T-helper 2 cell treated with Interferon-gamma antibody and Interleukin-4, amounts not matched to agents 5 μg/mL and 100 μg/mL, for 36 hours (primary cell): ENCODE measurements around the gene NANOS3.

Source experiments
- DNase-seq: peaks from one replicate; pipeline ENCODE4 v3.0.0; 2021; ENCODE audit warnings: low spot score
- H3K27ac Mint-ChIP-seq: one replicate; pipeline ENCODE4 v1.8.0; 2021; ENCODE audit warnings: mild to moderate bottlenecking, mixed read lengths
- H3K27me3 Mint-ChIP-seq: one replicate; pipeline ENCODE4 v1.8.0; 2021; ENCODE audit warnings: low read depth, mixed read lengths
- H3K36me3 Mint-ChIP-seq: one replicate; pipeline ENCODE4 v1.8.0; 2021; ENCODE audit warnings: low read depth, mixed read lengths
- H3K4me1 Mint-ChIP-seq: one replicate; pipeline ENCODE4 v1.8.0; 2021; ENCODE audit warnings: low read depth, mixed read lengths
- H3K4me3 Mint-ChIP-seq: one replicate; pipeline ENCODE4 v1.8.0; 2022; ENCODE audit warnings: mild to moderate bottlenecking, moderate library complexity, mixed read lengths
- H3K9me3 Mint-ChIP-seq: one replicate; pipeline ENCODE4 v1.8.0; 2021; ENCODE audit warnings: mixed read lengths

Gene NANOS3

DNA sequence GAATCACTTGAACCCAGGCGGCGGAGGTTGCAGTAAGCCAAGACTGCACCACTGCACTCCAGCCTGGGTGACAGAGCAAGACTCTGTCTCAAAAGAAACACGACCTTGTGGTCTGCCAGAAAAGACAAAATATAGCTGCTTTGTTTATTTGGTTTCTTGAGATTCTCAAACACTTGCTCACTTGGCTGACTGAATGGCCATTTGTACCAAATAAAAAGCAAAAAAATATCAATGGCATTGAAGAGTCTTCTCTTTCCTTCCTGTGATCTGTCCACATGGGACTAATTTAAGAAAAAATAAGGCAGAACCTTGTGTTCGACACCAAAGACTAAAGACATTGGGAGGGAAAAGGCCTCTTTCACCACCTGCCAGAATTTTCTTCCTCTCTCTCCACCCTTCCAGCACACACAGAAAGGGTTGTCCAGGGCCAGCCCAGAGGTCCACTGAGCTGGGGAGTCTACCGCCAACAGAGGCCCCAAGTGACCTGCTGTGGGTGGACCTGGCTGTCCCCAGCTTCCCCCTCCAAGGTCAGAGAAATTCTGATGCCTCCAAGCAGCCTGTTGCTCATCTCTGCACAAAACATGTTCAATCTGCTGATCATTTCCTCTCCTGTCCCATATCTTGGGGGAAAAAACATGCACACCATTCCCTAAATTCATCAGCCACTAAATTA, 23.1 kb downstream of the NANOS3 start:
- no peak overlapping the region for H3K4me3 Mint-ChIP-seq
- no peaks in the 10 kb centered on the region for H3K9me3 Mint-ChIP-seq
- peaks cover 3% of the 10 kb centered on the region for H3K36me3 Mint-ChIP-seq
- no peaks in the 10 kb centered on the region for H3K27me3 Mint-ChIP-seq
- no peak overlapping the region for H3K27ac Mint-ChIP-seq
- DNase-seq, result no peak
- peaks cover 4% of the 10 kb centered on the region for H3K4me1 Mint-ChIP-seq

DNA sequence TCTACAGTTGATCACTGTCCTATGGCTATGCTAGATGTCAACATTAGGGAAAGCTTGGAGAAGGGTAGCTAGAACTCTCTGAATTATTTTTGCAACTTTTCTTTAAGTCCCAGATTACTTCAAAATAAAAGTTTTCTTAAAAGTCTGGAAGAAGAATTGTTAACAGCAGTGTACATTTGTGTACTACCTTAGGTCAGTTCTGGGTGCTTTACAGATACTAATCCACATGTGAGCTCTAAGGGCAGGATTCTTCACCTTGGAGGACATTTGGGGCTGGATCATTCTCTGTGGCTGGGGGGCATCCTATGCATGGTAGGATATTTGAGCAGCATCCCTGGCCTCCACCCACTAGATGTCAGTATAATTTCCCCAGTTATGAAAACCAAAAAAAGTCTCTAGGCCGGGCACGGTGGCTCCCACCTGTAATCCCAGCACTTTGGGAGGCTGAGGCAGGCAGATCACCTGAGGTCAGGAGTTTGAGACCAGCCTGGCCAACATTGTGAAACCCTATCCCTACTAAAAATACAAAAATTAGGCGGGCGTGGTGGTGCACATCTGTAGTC, 26.1 kb downstream of the NANOS3 start:
- no peaks in the 10 kb centered on the region for H3K27me3 Mint-ChIP-seq
- no peak overlapping the region for H3K4me3 Mint-ChIP-seq
- H3K27ac Mint-ChIP-seq, result no peak overlapping the region
- H3K36me3 Mint-ChIP-seq, result peaks cover 3% of the 10 kb centered on the region
- no peaks in the 10 kb centered on the region for H3K9me3 Mint-ChIP-seq
- DNase-seq, result no peak
- H3K4me1 Mint-ChIP-seq, result peaks cover 18% of the 10 kb centered on the region

DNA sequence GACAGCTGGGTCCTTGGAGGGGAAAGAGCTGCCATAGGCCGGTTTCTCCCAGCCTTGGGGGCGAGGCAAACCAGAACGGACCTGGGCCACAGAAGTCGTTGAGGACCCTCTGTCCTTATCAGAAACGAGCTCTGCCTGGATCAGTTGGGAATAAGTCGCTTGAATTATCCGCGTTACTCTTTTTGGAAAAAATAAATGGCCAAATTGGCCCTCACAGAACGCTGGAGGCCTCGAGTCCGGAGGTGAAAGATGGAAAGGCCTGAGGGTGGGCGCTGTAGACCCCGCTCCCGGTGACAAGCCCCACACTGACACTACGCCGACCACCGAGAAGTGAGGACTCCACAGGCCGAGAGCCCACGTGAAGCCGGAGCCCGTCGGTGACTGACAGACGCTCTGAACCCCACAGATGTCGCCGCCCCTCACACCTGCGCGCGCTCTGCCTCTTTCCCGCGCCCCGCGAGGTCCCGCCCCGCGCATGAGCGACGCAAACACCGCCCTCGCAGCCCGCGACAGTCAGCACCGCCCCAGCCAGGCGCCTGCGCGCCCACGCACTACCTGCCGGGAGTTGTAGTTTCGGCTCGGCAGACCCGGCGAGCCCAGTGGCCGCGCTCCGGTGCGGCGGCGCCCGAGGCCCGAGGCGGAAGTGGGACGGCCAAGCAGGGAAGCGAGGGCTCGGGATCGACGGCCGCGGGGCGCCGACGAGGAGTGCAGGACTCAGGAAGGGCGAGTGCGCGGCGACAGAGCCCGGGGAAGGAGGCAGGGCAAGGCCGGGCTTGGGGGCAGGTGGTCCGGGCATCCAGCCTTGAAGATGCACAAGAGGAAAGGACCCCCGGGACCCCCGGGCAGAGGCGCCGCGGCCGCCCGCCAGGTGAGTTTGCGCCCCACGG, 28.9 kb downstream of the NANOS3 start, which contains the start of the genes BRME1 and CC2D1A:
TSS of gene BRME1 (minus strand) at position 484 of the 887 bp plus-strand sequence. CDS start 1,225 bp downstream, outside the sequence.
TSS of gene CC2D1A (plus strand) at position 568 of the 887 bp plus-strand sequence. CDS start at position 809, 241 bp downstream.
- peak within 1 kb of the TSS; percentile 94 for H3K27ac Mint-ChIP-seq
- H3K4me1 Mint-ChIP-seq, result peaks cover 18% of the 10 kb centered on the region
- H3K9me3 Mint-ChIP-seq, result no peaks in the 10 kb centered on the region
- H3K4me3 Mint-ChIP-seq, result peak within 1 kb of the TSS; percentile 84
- peak; percentile 94 for DNase-seq
- H3K36me3 Mint-ChIP-seq, result peaks cover 10% of the 10 kb centered on the region
- no peaks in the 10 kb centered on the region for H3K27me3 Mint-ChIP-seq

DNA sequence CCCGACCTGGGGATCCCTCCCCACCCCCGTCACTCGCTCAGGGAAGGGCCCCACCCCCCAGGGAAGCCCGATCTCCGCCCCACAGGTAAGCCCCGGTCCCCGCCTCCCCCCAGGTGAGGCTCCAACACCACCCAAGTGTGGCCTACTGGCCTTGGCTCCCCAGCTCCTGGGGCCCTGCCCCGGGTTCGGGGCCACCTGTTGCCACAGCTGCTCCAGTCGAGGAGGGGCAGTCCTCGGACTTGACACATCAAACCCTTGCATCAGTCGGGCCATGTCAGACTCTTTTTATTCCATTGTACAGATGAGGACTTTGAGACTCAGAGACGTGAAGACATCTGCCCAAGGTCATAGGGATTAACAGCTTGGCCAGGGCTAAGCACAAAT, 29.6 kb downstream of the NANOS3 start:
- H3K4me1 Mint-ChIP-seq, result peaks cover 18% of the 10 kb centered on the region
- H3K9me3 Mint-ChIP-seq, result no peaks in the 10 kb centered on the region
- H3K27ac Mint-ChIP-seq, result peak overlapping the region; percentile 60
- H3K36me3 Mint-ChIP-seq, result peaks cover 15% of the 10 kb centered on the region
- peak overlapping the region; percentile 79 for H3K4me3 Mint-ChIP-seq
- no peak for DNase-seq
- no peaks in the 10 kb centered on the region for H3K27me3 Mint-ChIP-seq

DNA sequence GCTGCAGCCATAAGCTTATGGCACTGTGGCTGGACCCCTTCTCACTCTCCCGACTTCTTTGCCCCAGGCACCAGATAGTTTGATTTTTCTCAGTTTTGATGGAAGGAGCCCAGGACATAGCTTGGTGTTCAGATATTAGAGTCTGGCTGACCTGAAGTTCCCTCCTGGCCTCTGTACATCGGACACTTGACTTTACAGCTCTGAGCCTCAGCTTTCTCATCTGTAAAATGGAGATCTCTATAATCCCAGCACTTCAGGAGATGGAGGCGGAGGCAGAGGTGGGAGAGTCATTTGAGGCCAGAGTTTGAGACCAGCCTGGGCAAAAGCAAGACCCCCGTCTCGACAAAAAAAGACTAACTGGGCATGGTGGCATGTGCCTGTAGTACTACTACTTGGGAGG, 30.0 kb downstream of the NANOS3 start:
- Mint-ChIP-seq H3K27me3 (no peaks in the 10 kb centered on the region), H3K9me3 (no peaks in the 10 kb centered on the region), H3K36me3 (peaks cover 15% of the 10 kb centered on the region), H3K4me3 (peak overlapping the region; percentile 79), H3K27ac (peak overlapping the region; percentile 57), H3K4me1 (peaks cover 18% of the 10 kb centered on the region)
- DNase-seq, result no peak

DNA sequence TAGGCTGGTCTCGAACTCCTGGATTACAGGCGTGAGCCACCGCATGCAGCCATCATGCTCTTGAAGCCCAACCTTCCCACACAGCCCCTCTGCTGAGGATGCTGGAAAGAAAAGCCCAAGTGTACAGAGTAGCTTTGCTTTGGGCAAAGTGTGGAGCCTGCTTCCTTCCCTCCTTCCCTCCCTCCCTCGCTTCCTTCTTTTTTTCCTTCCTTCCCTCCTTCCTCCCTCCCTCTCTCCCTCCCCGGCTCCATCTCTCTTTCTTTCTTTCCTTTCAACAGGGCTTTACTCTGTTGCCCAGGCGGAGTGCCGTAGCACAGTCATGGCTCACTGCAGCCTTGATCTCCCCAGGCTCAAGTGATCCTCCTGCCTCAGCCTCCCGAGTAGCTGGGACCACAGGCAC, 31.7 kb downstream of the NANOS3 start:
- H3K27me3 Mint-ChIP-seq, result no peaks in the 10 kb centered on the region
- H3K9me3 Mint-ChIP-seq, result no peaks in the 10 kb centered on the region
- peaks cover 22% of the 10 kb centered on the region for H3K36me3 Mint-ChIP-seq
- DNase-seq, result no peak
- no peak overlapping the region for H3K27ac Mint-ChIP-seq
- H3K4me1 Mint-ChIP-seq, result peaks cover 18% of the 10 kb centered on the region
- H3K4me3 Mint-ChIP-seq, result no peak overlapping the region

DNA sequence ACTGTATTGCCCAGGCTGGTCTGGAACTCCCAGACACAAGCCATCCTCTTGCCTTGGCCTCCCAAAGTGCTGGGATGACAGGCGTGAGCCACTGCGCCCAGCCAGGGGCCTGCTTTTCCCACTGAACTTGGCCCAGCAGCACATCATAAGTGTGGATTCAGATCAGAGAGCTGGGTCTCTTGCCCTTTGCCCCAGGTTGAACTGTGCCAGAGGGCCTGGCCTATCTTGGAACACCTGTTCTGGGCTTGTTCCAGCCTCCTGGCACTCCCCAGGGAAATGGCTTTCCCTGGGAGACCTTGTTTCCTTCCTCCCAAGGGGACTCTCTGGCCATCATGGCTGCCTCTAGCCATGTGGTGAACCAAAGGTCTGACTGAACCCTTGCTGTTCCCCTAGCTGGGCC, 32.5 kb downstream of the NANOS3 start:
- no peak overlapping the region for H3K27ac Mint-ChIP-seq
- H3K4me3 Mint-ChIP-seq, result no peak overlapping the region
- no peaks in the 10 kb centered on the region for H3K9me3 Mint-ChIP-seq
- H3K27me3 Mint-ChIP-seq, result no peaks in the 10 kb centered on the region
- peaks cover 18% of the 10 kb centered on the region for H3K4me1 Mint-ChIP-seq
- DNase-seq, result no peak
- peaks cover 22% of the 10 kb centered on the region for H3K36me3 Mint-ChIP-seq

DNA sequence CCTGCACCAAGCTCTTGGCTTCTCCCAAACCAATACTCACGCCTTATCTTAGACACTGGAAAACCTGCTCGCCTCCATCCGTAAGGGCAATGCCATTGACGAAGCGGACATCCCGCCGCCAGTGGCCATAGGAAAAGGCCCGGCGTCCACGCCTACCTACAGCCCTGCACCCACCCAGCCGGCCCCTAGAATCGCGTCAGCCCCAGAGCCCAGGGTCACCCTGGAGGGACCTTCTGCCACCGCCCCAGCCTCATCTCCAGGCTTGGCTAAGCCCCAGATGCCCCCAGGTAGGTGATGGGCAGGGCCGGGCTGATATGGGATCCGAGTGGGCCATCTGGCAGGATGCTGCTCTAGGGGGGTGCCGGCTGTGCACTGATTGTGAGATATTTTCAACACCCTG, 36.4 kb downstream of the NANOS3 start:
- no peak overlapping the region for H3K4me3 Mint-ChIP-seq
- H3K36me3 Mint-ChIP-seq, result peaks cover 27% of the 10 kb centered on the region
- no peak overlapping the region for H3K27ac Mint-ChIP-seq

DNA sequence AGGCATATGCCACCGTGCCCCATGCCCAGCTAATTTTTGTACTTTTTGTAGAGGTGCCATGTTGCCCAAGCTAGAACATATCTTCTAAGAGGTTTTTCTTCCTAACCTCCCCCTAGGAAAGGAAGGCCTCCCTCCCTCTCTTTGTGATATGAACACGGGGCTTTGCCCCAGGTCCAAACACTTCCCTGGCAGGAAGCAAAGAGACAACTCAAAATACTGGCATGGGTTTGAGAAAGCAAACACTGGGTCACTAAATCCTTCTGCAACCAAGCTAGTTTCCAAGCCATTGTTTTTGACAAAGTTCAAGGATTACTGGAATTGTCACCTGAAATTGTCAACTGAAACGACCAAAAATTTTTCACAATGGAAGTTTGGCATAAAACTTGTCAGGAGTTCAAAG, 37.8 kb downstream of the NANOS3 start:
- H3K4me3 Mint-ChIP-seq, result no peak overlapping the region
- DNase-seq, result no peak
- no peaks in the 10 kb centered on the region for H3K27me3 Mint-ChIP-seq
- no peaks in the 10 kb centered on the region for H3K9me3 Mint-ChIP-seq
- peaks cover 29% of the 10 kb centered on the region for H3K36me3 Mint-ChIP-seq
- no peaks in the 10 kb centered on the region for H3K4me1 Mint-ChIP-seq
- no peak overlapping the region for H3K27ac Mint-ChIP-seq

More for the DNA sequence above, 36.4 kb downstream of the NANOS3 start:
- Mint-ChIP-seq H3K4me1 (no peaks in the 10 kb centered on the region), H3K27me3 (no peaks in the 10 kb centered on the region), H3K9me3 (no peaks in the 10 kb centered on the region)
- no peak for DNase-seq

DNA sequence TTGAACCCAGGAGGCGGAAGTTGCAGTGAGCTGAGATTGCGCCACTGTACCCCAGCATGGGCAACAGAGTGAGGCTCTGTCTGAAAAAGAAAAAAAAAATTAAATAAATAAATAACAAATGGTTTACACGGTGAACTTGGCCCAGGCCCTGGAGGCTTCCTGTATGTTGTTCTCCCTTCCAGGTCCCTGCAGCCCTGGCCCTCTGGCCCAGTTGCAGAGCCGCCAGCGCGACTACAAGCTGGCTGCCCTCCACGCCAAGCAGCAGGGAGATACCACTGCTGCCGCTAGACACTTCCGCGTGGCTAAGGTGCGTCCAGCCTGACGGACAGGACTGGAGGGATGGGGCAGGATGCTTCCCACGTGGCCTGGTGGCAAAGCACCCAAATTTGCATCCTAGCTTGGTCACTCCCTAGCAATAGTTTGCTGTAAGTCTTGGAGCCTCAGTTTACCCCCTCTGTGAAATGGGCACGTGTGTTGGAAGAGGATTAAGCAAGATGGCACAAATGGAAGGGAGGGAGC, 41.0 kb downstream of the NANOS3 start:
- H3K9me3 Mint-ChIP-seq, result peaks cover 6% of the 10 kb centered on the region
- H3K27ac Mint-ChIP-seq, result no peak overlapping the region
- no peaks in the 10 kb centered on the region for H3K4me1 Mint-ChIP-seq
- peaks cover 42% of the 10 kb centered on the region for H3K36me3 Mint-ChIP-seq
- H3K27me3 Mint-ChIP-seq, result no peaks in the 10 kb centered on the region
- no peak overlapping the region for H3K4me3 Mint-ChIP-seq
- no peak for DNase-seq

DNA sequence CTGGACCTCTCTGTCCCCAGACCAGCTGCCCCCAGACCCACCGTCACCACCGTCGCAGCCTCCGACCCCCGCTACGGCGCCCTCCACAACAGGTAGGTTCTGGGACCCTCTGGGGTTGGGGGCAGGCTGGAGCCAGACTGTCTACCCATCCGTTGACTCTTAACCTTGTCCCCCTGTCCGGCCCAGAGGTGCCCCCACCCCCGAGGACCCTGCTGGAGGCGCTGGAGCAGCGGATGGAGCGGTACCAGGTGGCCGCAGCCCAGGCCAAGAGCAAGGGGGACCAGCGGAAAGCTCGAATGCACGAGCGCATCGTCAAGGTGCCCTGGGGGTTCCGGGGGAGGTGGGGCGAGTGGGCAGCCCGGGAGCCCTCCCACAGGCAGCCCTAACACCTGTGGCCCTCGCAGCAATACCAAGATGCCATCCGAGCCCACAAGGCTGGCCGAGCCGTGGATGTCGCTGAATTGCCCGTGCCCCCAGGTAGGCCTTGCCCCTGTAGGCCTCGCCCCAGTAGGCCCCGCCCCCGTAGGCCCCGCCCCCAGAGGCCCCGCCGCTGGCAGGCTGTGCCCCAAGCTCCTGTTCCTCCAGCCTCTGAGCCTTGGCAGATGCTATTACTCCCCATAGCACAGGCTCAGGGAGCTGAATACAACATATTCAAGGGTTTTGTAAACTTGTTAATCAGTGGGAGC, 41.9 kb downstream of the NANOS3 start:
- peaks cover 41% of the 10 kb centered on the region for H3K36me3 Mint-ChIP-seq
- H3K9me3 Mint-ChIP-seq, result peaks cover 6% of the 10 kb centered on the region
- H3K27me3 Mint-ChIP-seq, result no peaks in the 10 kb centered on the region
- no peak overlapping the region for H3K4me3 Mint-ChIP-seq
- DNase-seq, result no peak
- no peak overlapping the region for H3K27ac Mint-ChIP-seq
- no peaks in the 10 kb centered on the region for H3K4me1 Mint-ChIP-seq

DNA sequence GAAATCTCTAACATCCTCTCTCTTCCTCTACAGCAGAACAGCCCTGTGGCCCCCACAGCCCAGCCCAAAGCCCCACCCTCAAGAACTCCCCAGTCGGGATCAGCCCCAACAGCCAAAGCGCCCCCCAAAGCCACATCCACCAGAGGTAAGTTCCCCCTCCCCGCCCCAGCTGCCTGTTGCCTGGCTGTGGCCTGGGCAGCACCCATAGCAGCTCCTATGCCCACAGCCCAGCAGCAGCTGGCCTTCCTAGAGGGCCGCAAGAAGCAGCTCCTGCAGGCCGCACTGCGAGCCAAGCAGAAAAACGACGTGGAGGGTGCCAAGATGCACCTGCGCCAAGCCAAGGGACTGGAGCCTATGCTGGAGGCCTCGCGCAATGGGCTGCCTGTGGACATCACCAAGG, 43.6 kb downstream of the NANOS3 start:
- Mint-ChIP-seq H3K36me3 (peaks cover 42% of the 10 kb centered on the region), H3K27ac (no peak overlapping the region), H3K27me3 (no peaks in the 10 kb centered on the region), H3K9me3 (peaks cover 6% of the 10 kb centered on the region), H3K4me1 (no peaks in the 10 kb centered on the region), H3K4me3 (no peak overlapping the region)
- no peak for DNase-seq

DNA sequence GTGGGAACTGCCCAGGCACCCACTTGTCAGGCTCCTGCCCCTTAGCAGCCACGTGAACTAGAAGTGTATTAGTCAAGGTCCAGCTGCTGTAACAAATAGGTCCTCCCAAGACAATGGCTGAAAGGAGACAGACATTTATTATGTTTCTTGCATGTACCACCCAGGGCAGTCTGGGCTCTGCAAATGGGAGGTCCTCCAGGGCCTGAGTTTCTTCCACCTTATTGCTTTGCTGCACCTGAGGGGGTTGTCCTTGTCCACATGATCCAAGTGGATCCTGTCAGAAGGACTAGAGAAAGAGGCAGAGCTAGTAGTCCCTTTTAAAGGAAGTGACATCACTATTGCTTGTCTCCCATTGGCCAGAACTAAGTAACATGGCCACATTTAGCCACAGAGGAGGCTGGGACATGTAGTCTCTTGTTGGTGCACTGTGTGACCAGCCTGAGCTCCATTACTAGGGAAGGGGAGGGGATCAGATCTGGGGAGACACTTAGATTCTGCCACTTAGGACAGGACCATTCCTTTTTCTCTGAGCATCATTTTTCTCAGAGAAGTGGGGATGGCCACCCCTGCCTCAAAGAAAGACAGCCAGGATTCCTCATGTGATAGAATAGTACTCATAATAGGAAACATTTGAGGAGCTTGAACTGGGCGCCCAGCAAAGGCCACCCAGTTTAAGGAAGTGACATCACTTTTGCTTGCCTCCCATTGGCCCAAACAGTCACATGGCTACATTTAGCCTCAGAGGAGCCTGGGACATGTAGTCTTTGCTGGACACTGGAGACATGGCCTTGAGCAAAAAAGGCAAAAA, 44.2 kb downstream of the NANOS3 start:
- peak; percentile 30 for DNase-seq
- Mint-ChIP-seq H3K4me1 (no peaks in the 10 kb centered on the region), H3K27ac (peak overlapping the region; percentile 65), H3K27me3 (no peaks in the 10 kb centered on the region), H3K36me3 (peaks cover 43% of the 10 kb centered on the region), H3K4me3 (no peak overlapping the region), H3K9me3 (peaks cover 6% of the 10 kb centered on the region)
